Stimulated activated CD8-positive, alpha-beta memory T cell treated with anti-CD3 and anti-CD28 coated beads, Interleukin-15, amount 100 ng/mL, for 48 hours (primary cell): ENCODE measurements around the gene NADK.
"Not testable (repeated sequence)": the region's sequence is repeated elsewhere in the genome, so short reads cannot be mapped to it uniquely, and the experiment has no call there.

Experiments used
- DNase-seq, 2 donors: peaks; one replicate each; pipeline ENCODE4 v3.0.0-alpha.2; 2020; ENCODE audit warnings: low read depth in 2 of 2

The NADK gene

DNA sequence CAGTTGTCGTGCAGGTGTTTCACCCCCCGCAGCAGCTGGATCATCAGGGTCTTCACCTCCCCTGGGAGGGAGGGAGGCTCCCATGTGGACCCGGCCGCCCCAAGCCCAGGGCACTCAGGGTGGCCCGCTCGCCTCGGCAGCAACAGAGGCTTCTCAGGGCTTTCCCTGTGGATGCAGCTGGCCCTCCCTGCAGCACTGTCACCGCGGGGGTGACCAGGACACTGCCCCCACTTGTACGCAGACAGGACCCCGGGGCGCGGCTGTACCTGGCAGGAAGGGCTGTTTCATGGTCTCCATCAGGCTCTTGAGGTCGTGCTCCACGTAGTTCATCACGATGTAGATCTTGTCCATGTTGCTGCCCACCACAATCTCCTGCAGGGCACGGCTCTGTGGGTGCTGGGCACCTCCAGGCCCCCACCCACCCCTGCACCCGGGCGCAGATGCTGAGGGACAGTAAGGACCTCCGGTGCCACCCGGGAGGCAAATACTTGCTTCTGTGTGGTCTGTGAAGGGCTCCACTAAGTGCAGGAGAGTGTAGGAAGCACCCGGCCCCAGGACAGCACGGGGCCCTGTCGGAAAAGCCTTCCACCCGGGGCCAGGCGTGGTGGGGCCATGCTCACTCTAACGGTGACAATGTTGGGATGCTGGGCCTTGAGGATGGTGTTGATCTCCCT, 73.8 kb downstream of the NADK start:
- not testable (repeated sequence) for DNase-seq

DNA sequence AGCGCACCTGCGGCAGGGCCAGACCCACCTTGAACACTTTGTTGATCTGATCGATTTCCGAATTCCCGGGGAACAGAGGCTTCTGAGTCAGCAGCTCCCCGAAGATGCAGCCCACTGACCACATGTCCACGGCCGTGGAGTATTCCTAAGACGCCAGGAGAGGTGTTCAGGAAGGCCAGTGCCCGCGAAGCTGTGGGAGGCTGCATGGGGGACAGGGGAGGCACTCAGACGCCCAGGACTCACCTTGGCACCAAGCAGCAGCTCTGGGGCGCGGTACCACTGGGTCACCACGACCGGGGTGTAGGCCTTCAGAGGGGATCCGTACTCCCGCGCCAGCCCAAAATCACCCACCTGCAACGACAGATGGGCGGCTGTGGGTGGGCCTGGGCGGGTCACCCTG, 74.5 kb downstream of the NADK start:
- DNase-seq, result no peak

- DNase-seq, result not testable (repeated sequence)
These were observed 75.8 kb downstream of the NADK start for GRCh38 chr1:1702506-1702905.
